Fibroblast of the aortic adventitia (primary cell): Measurements from ENCODE around the gene FARS2. TPM values are rescaled to one million over a fixed set of nuclear protein-coding genes. Genes with fewer than 3 reads are reported as not detected.

Experiments
- DNase-seq: peaks from one replicate; pipeline ENCODE4 v3.0.0-alpha.2; 2010; ENCODE audit warnings: low read depth
- H3K4me3 ChIP-seq: 2 replicates; pipeline ENCODE4 v1.5.1; 2011; ENCODE audit warnings: low read depth, mild to moderate bottlenecking, control low read depth, low read length, moderate library complexity
- total RNA-seq: library from RNA; depleted of rRNA; stranded (reverse); fragments of >200 nt; gene quantifications from 2 replicates; pipeline ENCODE4 v1.2.3, GENCODE V29; 2012; ENCODE audit warnings: low replicate concordance
- TF ChIP-seq, protein P1 (sequence below): IDR thresholded peaks from 2 replicates; pipeline ENCODE4 v1.5.1; 2011; ENCODE audit warnings: mild to moderate bottlenecking, low read length, control low read depth, inconsistent platforms; ENCODE audit not compliant: insufficient read depth

FARS2 gene
- total RNA-seq, 1 donor = 25.5 TPM

DNA sequence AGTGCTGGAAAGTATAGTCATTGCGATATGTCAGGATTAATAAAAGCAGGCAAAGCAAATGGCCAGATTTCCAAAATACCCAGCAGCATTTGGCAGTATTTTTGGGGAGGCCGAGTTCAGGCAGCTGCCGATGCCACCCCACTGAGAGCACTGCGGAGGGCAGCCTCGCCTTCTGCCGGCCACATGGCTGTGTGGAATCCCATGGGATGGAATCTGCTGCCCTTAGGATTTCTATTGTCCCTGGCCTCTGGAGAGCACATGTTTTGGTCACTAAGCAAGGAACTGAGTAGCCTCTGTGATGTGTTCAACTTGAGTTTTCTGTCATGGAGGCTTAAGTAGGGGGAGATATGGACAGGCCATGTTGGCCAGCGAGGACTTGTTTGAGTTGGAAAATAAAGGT lies 123.0 kb downstream of the FARS2 start:
- no peak for DNase-seq
- TF ChIP-seq, protein P1, sequence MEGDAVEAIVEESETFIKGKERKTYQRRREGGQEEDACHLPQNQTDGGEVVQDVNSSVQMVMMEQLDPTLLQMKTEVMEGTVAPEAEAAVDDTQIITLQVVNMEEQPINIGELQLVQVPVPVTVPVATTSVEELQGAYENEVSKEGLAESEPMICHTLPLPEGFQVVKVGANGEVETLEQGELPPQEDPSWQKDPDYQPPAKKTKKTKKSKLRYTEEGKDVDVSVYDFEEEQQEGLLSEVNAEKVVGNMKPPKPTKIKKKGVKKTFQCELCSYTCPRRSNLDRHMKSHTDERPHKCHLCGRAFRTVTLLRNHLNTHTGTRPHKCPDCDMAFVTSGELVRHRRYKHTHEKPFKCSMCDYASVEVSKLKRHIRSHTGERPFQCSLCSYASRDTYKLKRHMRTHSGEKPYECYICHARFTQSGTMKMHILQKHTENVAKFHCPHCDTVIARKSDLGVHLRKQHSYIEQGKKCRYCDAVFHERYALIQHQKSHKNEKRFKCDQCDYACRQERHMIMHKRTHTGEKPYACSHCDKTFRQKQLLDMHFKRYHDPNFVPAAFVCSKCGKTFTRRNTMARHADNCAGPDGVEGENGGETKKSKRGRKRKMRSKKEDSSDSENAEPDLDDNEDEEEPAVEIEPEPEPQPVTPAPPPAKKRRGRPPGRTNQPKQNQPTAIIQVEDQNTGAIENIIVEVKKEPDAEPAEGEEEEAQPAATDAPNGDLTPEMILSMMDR = no peak
- H3K4me3 ChIP-seq = no peak overlapping the region

DNA sequence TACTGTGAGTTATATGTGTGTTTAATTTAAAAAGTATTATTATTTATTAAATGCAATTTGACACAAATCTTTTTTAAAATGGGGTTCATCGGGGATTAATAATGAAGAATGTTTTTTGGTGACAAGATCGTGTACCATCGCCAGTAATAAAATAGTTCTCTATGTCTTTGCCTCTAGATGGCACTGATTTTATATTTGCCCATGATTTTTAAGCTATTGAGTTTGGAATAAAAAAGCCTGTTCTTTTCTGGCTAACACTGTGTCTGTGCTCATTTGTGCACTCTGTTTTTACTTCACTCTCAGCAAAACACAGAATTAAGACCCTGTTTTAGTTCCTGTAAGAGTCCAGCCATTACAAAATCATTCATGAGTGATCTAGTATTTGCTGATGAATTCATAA lies 127.0 kb downstream of the FARS2 start:
- no peak for DNase-seq
- TF ChIP-seq, protein P1 = no peak
- no peak overlapping the region for H3K4me3 ChIP-seq

GRCh38 chr6:5389086-5389745 lies 127.9 kb downstream of the FARS2 start:
- peak; percentile 16 for DNase-seq
- no peak overlapping the region for H3K4me3 ChIP-seq
- TF ChIP-seq, protein P1 = no peak

GRCh38 chr6:5390177-5390576 lies 128.9 kb downstream of the FARS2 start:
- no peak overlapping the region for H3K4me3 ChIP-seq
- TF ChIP-seq, protein P1 = no peak
- DNase-seq = no peak

- TF ChIP-seq, protein P1 = no peak
- DNase-seq = no peak
- H3K4me3 ChIP-seq = no peak overlapping the region
These were observed 133.0 kb downstream of the FARS2 start for GRCh38 chr6:5394280-5394679.

DNA sequence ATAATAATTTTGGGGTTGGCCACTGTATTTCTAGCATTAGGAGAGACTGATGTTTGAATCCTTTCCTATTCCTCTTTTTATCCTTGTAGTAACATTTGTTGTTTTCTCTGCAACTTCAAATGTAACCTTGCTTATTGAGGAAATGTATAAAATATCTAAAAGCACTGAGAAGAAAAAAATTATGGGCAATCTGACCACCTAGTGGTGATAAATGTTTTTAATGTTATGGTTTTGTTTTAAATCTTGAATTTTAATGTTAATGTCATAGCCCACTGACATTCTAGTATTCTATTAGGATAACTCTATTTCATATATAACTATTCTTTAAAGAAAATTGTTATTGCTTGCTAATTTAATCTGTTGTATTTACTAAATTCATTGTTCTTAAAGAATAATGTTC lies 134.4 kb downstream of the FARS2 start:
- TF ChIP-seq, protein P1 = peak; percentile 7
- H3K4me3 ChIP-seq = no peak overlapping the region
- no peak for DNase-seq

- TF ChIP-seq, protein P1 = peak; percentile 56
- no peak overlapping the region for H3K4me3 ChIP-seq
- peak; percentile 65 for DNase-seq
These were observed 137.2 kb downstream of the FARS2 start for GRCh38 chr6:5398530-5398929.
